ENCODE results near the gene CREB3L1.
"Not testable (repeated sequence)": the region's sequence is repeated elsewhere in the genome, so short reads cannot be mapped to it uniquely, and the experiment has no call there.

CREB3L1 gene

DNA sequence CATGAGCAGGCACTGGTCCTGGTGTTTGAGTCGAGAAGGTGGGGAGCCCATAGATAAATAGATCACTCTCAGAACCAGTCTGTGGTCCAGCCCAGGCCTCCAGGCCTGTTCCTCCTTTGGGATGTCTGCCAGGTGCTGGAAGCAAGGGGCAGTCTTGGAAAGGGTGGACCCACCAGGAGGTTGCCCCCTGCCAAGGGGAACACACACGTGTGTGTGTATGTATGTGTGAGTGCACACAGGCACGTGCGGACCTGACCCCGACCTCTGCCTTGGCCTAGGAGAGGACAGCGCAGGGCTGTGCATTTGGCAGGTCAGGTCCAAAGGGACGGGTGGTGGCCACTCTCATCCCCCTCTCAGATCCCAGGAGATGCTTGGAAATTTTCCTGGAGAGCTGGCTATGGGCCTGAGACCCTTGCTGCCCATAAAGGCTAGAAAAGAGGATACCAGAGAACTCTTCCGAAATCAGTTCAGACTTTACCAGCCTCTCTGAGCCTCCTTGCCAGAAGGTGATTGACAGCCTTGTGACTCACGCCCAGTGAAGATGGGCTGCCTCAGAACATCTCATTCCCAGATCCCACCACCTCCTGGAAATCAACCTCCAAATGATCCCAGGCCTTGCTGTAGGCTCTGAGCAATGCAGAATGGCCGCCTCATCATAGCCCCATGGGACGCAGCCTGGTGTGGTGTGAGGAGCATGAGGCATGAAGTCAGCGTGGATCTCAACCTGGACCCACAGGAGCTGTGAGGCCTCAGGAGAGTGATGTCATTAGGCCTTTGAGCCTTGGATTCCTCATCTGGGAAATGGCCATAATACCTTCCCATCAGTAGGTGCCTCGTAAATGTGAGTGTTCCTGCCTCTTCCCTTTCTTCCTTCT, 24.0 kb upstream of the CREB3L1 start:
- no peak for DNase-seq
- Mint-ChIP-seq H3K36me3 (no peaks in the 10 kb centered on the region), H3K9me3 (no peaks in the 10 kb centered on the region), H3K27ac (peak overlapping the region; percentile 38), H3K27me3 (peaks cover 20% of the 10 kb centered on the region), H3K4me1 (no peaks in the 10 kb centered on the region), H3K4me3 (no peak overlapping the region)
- CTCF ChIA-PET, result no interaction called here

DNA sequence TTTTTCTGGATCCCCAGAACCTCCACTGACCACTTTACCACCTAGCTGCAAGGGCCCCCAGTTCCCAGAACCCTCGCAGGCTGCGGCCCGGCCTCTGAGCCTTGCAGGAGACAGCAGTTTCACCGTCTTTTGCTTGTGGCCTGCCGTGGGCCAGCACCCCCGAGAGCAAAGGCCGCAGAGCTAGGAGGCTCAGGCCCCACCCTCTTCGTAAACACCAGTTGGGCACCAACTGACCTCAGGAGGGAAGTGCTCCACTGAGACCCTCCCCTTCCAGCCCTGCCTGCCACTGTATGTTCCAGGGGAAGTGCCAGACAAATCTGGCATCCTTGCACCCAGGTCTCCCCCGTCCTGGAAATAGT, 23.4 kb upstream of the CREB3L1 start:
- Mint-ChIP-seq H3K27ac (no peak overlapping the region), H3K27me3 (peaks cover 20% of the 10 kb centered on the region), H3K4me3 (no peak overlapping the region), H3K36me3 (no peaks in the 10 kb centered on the region), H3K9me3 (no peaks in the 10 kb centered on the region), H3K4me1 (no peaks in the 10 kb centered on the region)
- CTCF ChIA-PET, result no interaction called here
- no peak for DNase-seq

DNA sequence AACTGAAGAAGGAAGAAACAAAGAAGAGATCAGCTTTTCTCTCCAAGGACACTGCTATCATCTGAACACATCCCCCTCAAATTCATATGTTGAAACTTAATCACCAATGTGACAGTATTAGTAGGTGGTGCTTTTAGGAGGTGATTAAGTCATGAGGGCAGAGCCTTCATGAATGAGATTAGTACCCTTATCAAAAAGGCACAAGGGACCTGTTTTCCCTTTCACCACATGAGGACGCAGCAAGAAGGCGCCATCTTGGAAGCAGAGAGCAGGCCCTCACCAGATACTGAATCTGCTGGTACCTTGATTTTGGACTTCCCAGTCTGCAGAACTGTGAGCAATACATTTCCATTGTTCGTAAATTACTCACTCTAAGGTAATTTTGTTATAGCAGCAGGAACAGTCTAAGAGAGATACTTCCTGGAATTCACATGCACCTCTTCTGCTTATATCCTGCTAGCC, 20.9 kb upstream of the CREB3L1 start:
- Mint-ChIP-seq H3K27ac (no peak overlapping the region), H3K9me3 (no peaks in the 10 kb centered on the region), H3K4me3 (no peak overlapping the region), H3K4me1 (no peaks in the 10 kb centered on the region), H3K36me3 (no peaks in the 10 kb centered on the region), H3K27me3 (peaks cover 13% of the 10 kb centered on the region)
- CTCF ChIA-PET, result interaction anchor here (1.0 to 2.1 kb wide), 2 partner anchors 17 to 52 kb away, joined by 6 to 7 read pairs; no protein-coding TSS in a partner anchor
- DNase-seq, result no peak

DNA sequence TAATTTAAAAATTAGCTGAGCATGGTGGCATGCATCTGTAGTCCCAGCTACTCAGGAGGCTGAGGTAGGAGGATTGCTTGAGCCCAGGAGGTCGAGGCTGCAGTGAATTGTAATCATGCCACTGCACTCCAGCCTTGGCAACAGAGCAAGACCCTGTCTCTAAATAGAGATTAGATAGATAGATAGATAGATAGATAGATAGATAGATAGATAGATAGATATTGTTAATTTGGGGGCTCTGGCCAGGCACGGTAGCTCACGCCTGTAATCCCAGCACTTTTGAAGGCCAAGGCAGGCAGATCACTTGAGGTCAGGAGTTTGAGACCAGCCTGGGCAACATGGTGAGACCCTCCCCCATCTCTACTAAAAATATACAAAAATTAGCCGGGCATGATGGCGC, 18.1 kb upstream of the CREB3L1 start:
- H3K27me3 Mint-ChIP-seq, H3K27ac Mint-ChIP-seq, H3K4me1 Mint-ChIP-seq, DNase-seq, H3K4me3 Mint-ChIP-seq, H3K9me3 Mint-ChIP-seq, H3K36me3 Mint-ChIP-seq: not testable (repeated sequence)
- CTCF ChIA-PET, result interaction anchor here (0.7 kb wide), 1 partner anchor 48 kb away, joined by 3 read pairs; no protein-coding TSS in a partner anchor

DNA sequence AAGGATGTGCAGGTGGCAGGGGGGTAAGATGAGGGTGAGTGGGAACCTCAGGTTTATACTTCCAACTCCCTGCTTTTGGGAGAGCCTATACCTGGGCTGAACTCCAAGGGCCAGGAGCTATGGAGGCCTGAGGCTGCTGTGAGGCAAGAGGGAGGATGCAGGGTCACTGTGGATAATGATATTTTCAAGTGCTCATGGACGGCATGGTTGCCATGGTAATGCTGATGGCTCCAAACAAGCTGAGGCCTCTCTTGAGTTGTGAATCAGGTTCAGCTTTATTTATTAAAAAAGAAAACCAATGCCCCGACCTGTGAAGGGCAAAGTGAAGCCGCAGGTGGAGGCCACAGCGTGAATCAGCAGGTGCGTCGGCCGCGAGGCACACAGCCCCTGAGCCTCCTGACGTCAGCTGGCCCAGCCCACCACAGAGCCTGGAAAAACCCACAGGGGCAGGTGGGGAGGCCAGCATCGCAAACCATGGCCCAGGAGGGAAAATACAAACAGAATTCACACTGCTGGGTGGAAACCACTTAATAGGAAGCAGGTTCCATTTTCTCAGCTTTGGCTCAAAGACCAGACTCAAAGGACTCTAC, 17.4 kb upstream of the CREB3L1 start:
- Mint-ChIP-seq H3K9me3 (no peaks in the 10 kb centered on the region), H3K4me3 (no peak overlapping the region), H3K27me3 (peaks cover 8% of the 10 kb centered on the region), H3K4me1 (no peaks in the 10 kb centered on the region), H3K27ac (no peak overlapping the region), H3K36me3 (no peaks in the 10 kb centered on the region)
- CTCF ChIA-PET, result interaction anchor here (0.7 kb wide), 1 partner anchor 47 kb away, joined by 3 read pairs; no protein-coding TSS in a partner anchor
- no peak for DNase-seq

DNA sequence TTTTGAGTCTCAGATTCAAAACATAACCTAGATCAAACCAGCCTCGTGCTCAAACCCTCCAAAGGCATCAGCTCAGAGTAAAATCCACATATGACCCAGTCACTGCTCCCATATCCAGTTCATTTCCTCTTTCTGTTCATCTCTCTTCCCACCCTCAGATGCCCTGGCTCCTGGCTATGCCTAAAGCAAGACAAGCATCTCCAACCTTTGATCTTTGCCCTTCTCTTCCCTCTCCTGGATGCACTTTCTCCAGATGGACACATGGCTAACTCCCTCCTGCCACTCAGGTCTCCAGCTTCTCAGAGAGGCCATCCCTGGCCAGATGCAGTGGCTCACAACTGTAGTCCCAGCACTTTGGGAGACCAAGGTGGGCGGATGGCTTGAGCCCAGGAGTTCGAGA, 14.3 kb upstream of the CREB3L1 start:
- peaks cover 18% of the 10 kb centered on the region for H3K27me3 Mint-ChIP-seq
- CTCF ChIA-PET, result no interaction called here
- no peak overlapping the region for H3K27ac Mint-ChIP-seq
- H3K9me3 Mint-ChIP-seq, result no peaks in the 10 kb centered on the region
- no peak overlapping the region for H3K4me3 Mint-ChIP-seq
- H3K36me3 Mint-ChIP-seq, result no peaks in the 10 kb centered on the region
- no peaks in the 10 kb centered on the region for H3K4me1 Mint-ChIP-seq
- DNase-seq, result no peak

DNA sequence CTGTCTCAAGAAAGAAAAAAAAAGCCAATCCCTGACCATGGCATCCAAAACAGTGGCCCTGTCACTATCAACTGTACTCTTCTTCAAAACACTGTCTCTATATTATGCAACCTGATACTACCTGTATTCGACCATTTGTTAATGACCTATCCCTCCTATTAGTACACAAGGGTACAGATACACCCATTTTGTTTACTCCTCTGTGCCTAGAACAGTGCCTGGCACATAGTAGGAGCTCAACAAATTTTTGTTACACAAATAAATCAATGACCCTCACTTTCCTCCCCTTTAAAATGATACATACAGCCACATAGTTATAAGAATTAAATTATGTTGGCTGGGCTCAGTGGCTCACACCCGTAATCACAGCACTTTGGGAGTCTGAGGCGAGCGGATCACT, 13.4 kb upstream of the CREB3L1 start:
- no peak overlapping the region for H3K4me3 Mint-ChIP-seq
- CTCF ChIA-PET, result no interaction called here
- H3K27me3 Mint-ChIP-seq, result peaks cover 25% of the 10 kb centered on the region
- no peaks in the 10 kb centered on the region for H3K9me3 Mint-ChIP-seq
- no peaks in the 10 kb centered on the region for H3K4me1 Mint-ChIP-seq
- no peak for DNase-seq
- H3K27ac Mint-ChIP-seq, result no peak overlapping the region
- no peaks in the 10 kb centered on the region for H3K36me3 Mint-ChIP-seq

DNA sequence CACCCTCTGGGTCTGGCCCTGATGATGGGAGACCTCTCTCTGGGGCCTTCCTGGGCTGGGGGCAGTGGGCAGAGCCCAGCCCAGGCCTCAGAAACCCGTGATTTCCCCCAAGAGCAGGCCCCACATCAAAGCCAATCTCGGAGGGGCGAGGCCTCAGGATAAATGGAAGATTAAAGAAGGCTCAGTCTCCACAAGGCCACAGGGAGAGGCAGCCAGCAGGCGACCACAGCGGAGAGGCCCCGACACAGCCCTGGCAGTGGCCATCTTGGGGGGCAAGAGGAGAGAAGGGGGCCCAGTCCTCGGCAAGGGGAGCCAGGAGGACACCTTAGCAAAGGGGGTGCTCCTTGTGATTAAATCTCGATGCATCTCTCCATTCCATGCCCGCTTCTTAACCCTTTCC, 12.5 kb upstream of the CREB3L1 start:
- peaks cover 33% of the 10 kb centered on the region for H3K27me3 Mint-ChIP-seq
- no peak overlapping the region for H3K27ac Mint-ChIP-seq

DNA sequence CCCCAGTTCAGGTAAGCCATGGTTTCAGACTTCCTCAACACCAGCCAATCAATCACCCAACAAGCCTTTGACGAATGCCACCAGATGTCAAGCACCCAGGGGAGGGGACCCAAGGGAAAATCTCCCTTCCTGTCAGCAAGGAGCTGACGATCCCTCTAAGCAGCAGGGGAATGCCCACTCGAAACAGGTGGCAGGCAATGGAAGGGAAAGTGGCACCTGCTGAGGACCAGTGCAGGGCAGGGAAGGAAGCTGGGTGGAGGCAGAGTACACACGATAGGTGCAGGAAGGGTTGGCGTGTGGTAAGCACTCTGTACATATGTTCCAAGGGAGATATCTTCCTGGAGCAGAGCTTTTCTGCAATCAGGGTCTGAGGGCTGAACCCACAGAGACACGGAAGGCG, 11.7 kb upstream of the CREB3L1 start:
- no peak for DNase-seq
- H3K4me1 Mint-ChIP-seq, result no peaks in the 10 kb centered on the region
- H3K27ac Mint-ChIP-seq, result no peak overlapping the region
- H3K27me3 Mint-ChIP-seq, result peaks cover 38% of the 10 kb centered on the region
- H3K36me3 Mint-ChIP-seq, result no peaks in the 10 kb centered on the region
- no peaks in the 10 kb centered on the region for H3K9me3 Mint-ChIP-seq
- CTCF ChIA-PET, result interaction anchor here (0.9 kb wide), 1 partner anchor 15 kb away, joined by 3 read pairs; no protein-coding TSS in a partner anchor
- no peak overlapping the region for H3K4me3 Mint-ChIP-seq

More for the DNA sequence above, 12.5 kb upstream of the CREB3L1 start:
- DNase-seq, result no peak
- Mint-ChIP-seq H3K4me3 (no peak overlapping the region), H3K4me1 (no peaks in the 10 kb centered on the region), H3K36me3 (no peaks in the 10 kb centered on the region), H3K9me3 (no peaks in the 10 kb centered on the region)
- CTCF ChIA-PET, result no interaction called here

DNA sequence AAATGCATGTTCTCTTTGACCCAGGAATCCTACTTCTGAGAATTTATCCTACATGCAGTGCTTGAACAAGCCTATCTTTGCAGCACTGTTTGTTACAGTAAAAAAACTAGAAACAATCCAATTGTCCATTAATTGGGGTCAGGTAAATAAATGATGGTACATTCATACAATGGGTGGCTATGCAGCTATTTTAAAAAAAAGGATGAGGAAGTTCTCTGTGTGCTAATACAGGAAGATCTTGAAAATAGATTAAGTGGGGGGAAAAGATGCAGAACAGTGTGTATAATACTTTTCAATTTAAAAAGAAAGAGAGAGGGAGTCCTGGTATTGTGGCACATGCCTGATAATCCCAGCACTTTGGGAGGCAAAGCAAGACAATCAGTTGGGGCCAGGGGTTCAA, 9.5 kb upstream of the CREB3L1 start:
- no peaks in the 10 kb centered on the region for H3K36me3 Mint-ChIP-seq
- no peaks in the 10 kb centered on the region for H3K9me3 Mint-ChIP-seq
- peaks cover 52% of the 10 kb centered on the region for H3K27me3 Mint-ChIP-seq
- DNase-seq, result no peak
- CTCF ChIA-PET, result interaction anchor here (0.6 kb wide), 2 partner anchors 17 to 262 kb away, joined by 4 read pairs; no protein-coding TSS in a partner anchor
- peaks cover 6% of the 10 kb centered on the region for H3K4me1 Mint-ChIP-seq
- H3K27ac Mint-ChIP-seq, result no peak overlapping the region
- H3K4me3 Mint-ChIP-seq, result no peak overlapping the region

DNA sequence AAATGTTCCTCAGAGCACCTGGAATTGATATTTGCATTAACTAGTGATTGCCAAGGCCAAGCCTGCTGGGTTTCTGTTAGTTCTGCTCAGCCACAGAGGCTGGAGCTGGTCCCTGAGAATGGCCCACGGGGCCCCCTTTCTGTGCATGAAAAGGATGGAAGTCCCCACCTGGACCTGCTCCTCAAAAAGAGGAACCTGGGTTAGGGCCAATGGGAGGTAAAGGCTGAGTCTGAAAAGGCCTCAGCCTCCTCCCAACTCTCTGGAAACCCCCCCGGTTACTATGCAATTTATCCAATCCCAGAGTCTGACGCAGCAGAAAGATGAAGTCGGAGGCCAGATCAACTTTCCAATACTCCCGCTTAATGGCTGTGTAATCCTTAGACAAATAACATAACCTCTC, 6.8 kb upstream of the CREB3L1 start:
- peaks cover 58% of the 10 kb centered on the region for H3K27me3 Mint-ChIP-seq
- no peaks in the 10 kb centered on the region for H3K36me3 Mint-ChIP-seq
- H3K4me3 Mint-ChIP-seq, result no peak overlapping the region
- H3K4me1 Mint-ChIP-seq, result peaks cover 8% of the 10 kb centered on the region
- H3K27ac Mint-ChIP-seq, result no peak overlapping the region
- CTCF ChIA-PET, result no interaction called here
- H3K9me3 Mint-ChIP-seq, result no peaks in the 10 kb centered on the region
- no peak for DNase-seq

DNA sequence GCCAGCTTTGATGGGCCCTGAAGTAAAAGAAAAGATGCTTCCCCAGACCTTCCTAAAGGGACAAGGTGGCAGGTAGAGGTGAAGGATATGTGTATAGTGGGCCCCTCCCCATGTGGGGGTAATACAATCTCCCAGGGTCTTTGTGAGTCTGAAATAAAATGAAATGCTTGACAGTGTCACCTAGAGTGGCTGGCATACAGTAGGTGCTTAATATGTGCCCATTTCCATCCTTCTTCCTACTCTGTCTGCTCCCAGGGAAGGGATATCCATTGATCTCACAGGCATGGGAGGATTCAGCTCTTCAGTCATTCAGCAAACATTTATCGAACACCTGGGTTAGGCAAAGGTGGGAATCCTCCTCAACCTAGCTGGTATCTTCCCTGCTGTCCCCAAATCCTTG, 6.1 kb upstream of the CREB3L1 start:
- no peak for DNase-seq
- Mint-ChIP-seq H3K4me3 (no peak overlapping the region), H3K9me3 (no peaks in the 10 kb centered on the region), H3K36me3 (no peaks in the 10 kb centered on the region), H3K27ac (no peak overlapping the region), H3K4me1 (peaks cover 8% of the 10 kb centered on the region), H3K27me3 (peaks cover 60% of the 10 kb centered on the region)
- CTCF ChIA-PET, result interaction anchor here (1.3 to 1.5 kb wide), 2 partner anchors 37 to 38 kb away, joined by 4 to 5 read pairs; no protein-coding TSS in a partner anchor

DNA sequence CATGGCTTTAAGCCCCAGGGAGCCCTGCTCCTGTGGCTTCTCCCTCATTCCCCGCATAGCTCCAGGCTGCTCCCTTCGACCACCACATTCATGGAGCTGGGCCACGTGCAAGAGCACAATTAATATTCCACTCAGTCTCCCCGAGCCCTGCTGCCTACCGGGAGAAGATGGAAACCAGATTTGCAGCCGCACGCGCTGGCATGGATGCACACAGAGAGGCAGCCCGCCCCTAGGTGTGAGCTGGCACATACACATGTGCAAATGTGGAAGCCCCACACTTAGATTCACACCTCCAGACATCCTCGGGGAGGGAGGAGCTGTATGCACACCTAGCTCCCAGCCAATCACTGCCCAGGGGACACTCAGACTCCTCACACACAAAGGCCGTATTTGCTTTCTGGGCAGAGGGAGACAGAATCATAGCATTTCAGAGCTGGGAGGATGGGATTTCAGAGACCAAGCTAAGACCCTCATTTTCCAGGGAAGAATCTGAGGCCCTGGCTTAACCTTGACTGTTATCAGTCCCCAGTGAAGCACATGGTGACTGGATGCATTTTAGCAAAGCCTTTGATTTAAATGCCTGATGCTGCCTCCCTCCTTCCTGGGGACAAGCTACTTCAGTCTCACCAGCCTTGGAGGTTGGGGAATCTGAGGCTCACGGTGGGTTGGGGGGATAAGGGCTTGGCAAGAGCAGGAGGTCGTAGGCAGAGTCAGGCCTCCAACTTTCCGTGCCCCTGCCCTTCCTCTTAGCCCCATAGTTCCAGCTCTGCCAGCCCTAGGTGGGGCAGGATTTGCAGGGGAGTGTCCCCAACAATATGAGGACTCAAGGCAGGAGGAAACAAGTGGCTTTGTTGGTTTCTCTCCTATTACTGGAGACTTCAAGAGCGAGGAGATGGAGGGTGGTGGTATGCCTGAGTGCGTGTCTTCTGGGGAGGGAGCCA, 5.3 kb upstream of the CREB3L1 start:
- Mint-ChIP-seq H3K4me1 (peaks cover 8% of the 10 kb centered on the region), H3K9me3 (no peaks in the 10 kb centered on the region), H3K4me3 (no peak overlapping the region), H3K27me3 (peaks cover 67% of the 10 kb centered on the region), H3K27ac (no peak overlapping the region), H3K36me3 (no peaks in the 10 kb centered on the region)
- DNase-seq, result no peak
- CTCF ChIA-PET, result interaction anchor here (1.2 to 1.5 kb wide), 4 partner anchors 29 to 37 kb away, joined by 3 to 5 read pairs (median 4); no protein-coding TSS in a partner anchor

Data from activated naive CD4-positive, alpha-beta T cell treated with anti-CD3 and anti-CD28 coated beads, Interleukin-2, amount 10 ng/mL, durations not matched to agents 7 days and 5 days (primary cell).